CD4-positive, alpha-beta T cell (primary cell): ENCODE data around the gene LMBR1. TPM values are rescaled to one million over a fixed set of nuclear protein-coding genes. Genes with fewer than 3 reads are reported as not detected.

Source experiments
- ATAC-seq: fragments of 200-7000 bp; cut with Tn5 transposase; one replicate; pipeline ENCODE4 v1.10.0; 2022; ENCODE audit warnings: mild to moderate bottlenecking; ENCODE audit not compliant: poor library complexity
- CTCF ChIA-PET: fragments of 350-600 bp; sonication (Branson Sonifier 250); formaldehyde crosslinking; loops from one replicate; lab custom pipeline; 2021; ENCODE audit warnings: antibody characterized with exemption, inconsistent platforms; lab: Charles Lee
- POLR2A ChIA-PET: fragments of 350-600 bp; sonication (Branson Sonifier 250); formaldehyde crosslinking; loops from one replicate; lab custom pipeline; 2021; ENCODE audit warnings: antibody characterized with exemption, inconsistent platforms; lab: Charles Lee
- DNase-seq, 14 experiments: peaks; one replicate each; pipeline ENCODE4 v3.0.0-alpha.2; 2013 to 2020; ENCODE audit warnings: mixed read lengths in 2 of 14
- H3K27ac ChIP-seq, 2 donors: one replicate each; pipeline versions ENCODE4 v1.5.1 to v1.7.0; 2013; ENCODE audit warnings: low read length in 2 of 2, low read depth in 1 of 2, mild to moderate bottlenecking in 1 of 2
- H3K27me3 ChIP-seq, 2 experiments: 1 replicate in 1 of 2; 2 replicates in 1 of 2; pipeline versions ENCODE4 v1.6.1 to v1.7.0; 2013; ENCODE audit warnings: low read length in 2 of 2, control low read depth in 1 of 2, mild to moderate bottlenecking in 1 of 2, moderate library complexity in 1 of 2; ENCODE audit not compliant: insufficient read depth in 2 of 2, control insufficient read depth in 1 of 2
- H3K36me3 ChIP-seq: one replicate; pipeline ENCODE4 v1.6.1; 2013; ENCODE audit warnings: low read length, control low read depth; ENCODE audit not compliant: insufficient read depth
- H3K4me1 ChIP-seq: one replicate; pipeline ENCODE4 v1.6.1; 2013; ENCODE audit warnings: low read length, control low read depth; ENCODE audit not compliant: insufficient read depth
- H3K4me3 ChIP-seq: one replicate; pipeline ENCODE4 v1.5.1; 2013; ENCODE audit warnings: mild to moderate bottlenecking, low read length, moderate library complexity
- H3K9me3 ChIP-seq, 2 experiments: 1 replicate in 1 of 2; 2 replicates in 1 of 2; pipeline versions ENCODE4 v1.6.1 to v1.7.0; 2013; ENCODE audit warnings: low read length in 2 of 2, mild to moderate bottlenecking in 2 of 2, control low read depth in 1 of 2, moderate library complexity in 1 of 2; ENCODE audit not compliant: control insufficient read depth in 1 of 2, insufficient read depth in 1 of 2
- H3K27ac Mint-ChIP-seq: one replicate; pipeline ENCODE4 v1.8.0; 2020; ENCODE audit warnings: mixed read lengths
- H3K27me3 Mint-ChIP-seq: one replicate; pipeline ENCODE4 v1.8.0; 2021; ENCODE audit warnings: mixed read lengths
- H3K36me3 Mint-ChIP-seq: one replicate; pipeline ENCODE4 v1.8.0; 2021; ENCODE audit warnings: low read depth, mixed read lengths
- H3K4me1 Mint-ChIP-seq: one replicate; pipeline ENCODE4 v1.8.0; 2021; ENCODE audit warnings: low read depth, mixed read lengths
- H3K4me3 Mint-ChIP-seq: one replicate; pipeline ENCODE4 v1.8.0; 2020; ENCODE audit warnings: mild to moderate bottlenecking, mixed read lengths
- H3K9me3 Mint-ChIP-seq: one replicate; pipeline ENCODE4 v1.8.0; 2020; ENCODE audit warnings: mixed read lengths
- CTCF ChIP-seq: fragments of 200-600 bp; IDR thresholded peaks from one replicate; pipeline ENCODE4 v1.8.0; 2022; ENCODE audit warnings: antibody characterized with exemption, mild to moderate bottlenecking
- intact Hi-C, 2 experiments: fragments of 100-400 bp; cut with DNase I in 1 of 2; cut with micrococcal nuclease in 1 of 2; formaldehyde crosslinking; loops; one replicate each; pipeline versions ENCODE4 v1.15.1 to v1.9.0; 2023 to 2025; cut with DNase I, micrococcal nuclease
- total RNA-seq, 174 experiments: library from RNA in 2 of 174; stranded (reverse) in 2 of 174; gene quantifications; one replicate each; pipeline ENCODE4 v1.2.3 and lab custom pipeline; 2021 to 2026

Gene LMBR1
- total RNA-seq, 2 experiments from 2014 or later, result 61.6 to 61.9 TPM

- Mint-ChIP-seq H3K9me3 (no peaks in the 10 kb centered on the region), H3K27ac (no peak overlapping the region), H3K27me3 (no peaks in the 10 kb centered on the region), H3K36me3 (peaks cover 72% of the 10 kb centered on the region), H3K4me1 (no peaks in the 10 kb centered on the region), H3K4me3 (no peak overlapping the region)
- Histone ChIP-seq H3K27me3 (no peaks in the 10 kb centered on the region), H3K9me3 (no peaks in the 10 kb centered on the region), H3K27ac (no peak overlapping the region), H3K36me3 (peaks cover 42% of the 10 kb centered on the region), H3K4me1 (no peaks in the 10 kb centered on the region), H3K4me3 (no peak overlapping the region)
- intact Hi-C loops, result no loop called here
- no peak for TF ChIP-seq CTCF
- DNase-seq (no peak), ATAC-seq (no peak)
- POLR2A ChIA-PET, result no interaction called here
- CTCF ChIA-PET, result no interaction called here
Observed at GRCh38 chr7:156675721-156676120, 217.3 kb downstream of the LMBR1 start.

GRCh38 chr7:156673902-156674301 lies 219.1 kb downstream of the LMBR1 start:
- H3K9me3 ChIP-seq, result no peaks in the 10 kb centered on the region
- Mint-ChIP-seq H3K27ac (no peak overlapping the region), H3K36me3 (peaks cover 67% of the 10 kb centered on the region), H3K4me1 (no peaks in the 10 kb centered on the region), H3K27me3 (no peaks in the 10 kb centered on the region), H3K9me3 (no peaks in the 10 kb centered on the region), H3K4me3 (no peak overlapping the region)
- no peak for DNase-seq
- ATAC-seq, result no peak
- intact Hi-C loops, result no loop called here
- POLR2A ChIA-PET, result no interaction called here
- H3K27me3 ChIP-seq, result no peaks in the 10 kb centered on the region
- no peak overlapping the region for H3K27ac ChIP-seq
- no peaks in the 10 kb centered on the region for H3K4me1 ChIP-seq
- CTCF ChIA-PET, result no interaction called here
- H3K4me3 ChIP-seq, result no peak overlapping the region
- peaks cover 34% of the 10 kb centered on the region for H3K36me3 ChIP-seq
- TF ChIP-seq CTCF, result no peak

GRCh38 chr7:156673454-156673853 lies 219.5 kb downstream of the LMBR1 start:
- H3K27ac ChIP-seq, result no peak overlapping the region
- POLR2A ChIA-PET, result no interaction called here

More at GRCh38 chr7:156673454-156673853, 219.5 kb downstream of the LMBR1 start:
- H3K4me3 Mint-ChIP-seq, result no peak overlapping the region
- peaks cover 62% of the 10 kb centered on the region for H3K36me3 Mint-ChIP-seq
- no peaks in the 10 kb centered on the region for H3K9me3 Mint-ChIP-seq
- Histone ChIP-seq H3K36me3 (peaks cover 29% of the 10 kb centered on the region), H3K4me1 (no peaks in the 10 kb centered on the region), H3K9me3 (no peaks in the 10 kb centered on the region), H3K27me3 (no peaks in the 10 kb centered on the region), H3K4me3 (no peak overlapping the region)
- no peaks in the 10 kb centered on the region for H3K4me1 Mint-ChIP-seq
- H3K27ac Mint-ChIP-seq, result no peak overlapping the region
- intact Hi-C loops, result no loop called here
- CTCF ChIA-PET, result no interaction called here
- no peak for TF ChIP-seq CTCF
- DNase-seq, result no peak
- no peaks in the 10 kb centered on the region for H3K27me3 Mint-ChIP-seq
- ATAC-seq, result no peak
